ENCODE measurements around the gene PPP1CA.

PPP1CA gene

GRCh38 chr11:67366546-67366945 lies 35.1 kb downstream of the PPP1CA start:
- TF ChIP-seq, protein P1, sequence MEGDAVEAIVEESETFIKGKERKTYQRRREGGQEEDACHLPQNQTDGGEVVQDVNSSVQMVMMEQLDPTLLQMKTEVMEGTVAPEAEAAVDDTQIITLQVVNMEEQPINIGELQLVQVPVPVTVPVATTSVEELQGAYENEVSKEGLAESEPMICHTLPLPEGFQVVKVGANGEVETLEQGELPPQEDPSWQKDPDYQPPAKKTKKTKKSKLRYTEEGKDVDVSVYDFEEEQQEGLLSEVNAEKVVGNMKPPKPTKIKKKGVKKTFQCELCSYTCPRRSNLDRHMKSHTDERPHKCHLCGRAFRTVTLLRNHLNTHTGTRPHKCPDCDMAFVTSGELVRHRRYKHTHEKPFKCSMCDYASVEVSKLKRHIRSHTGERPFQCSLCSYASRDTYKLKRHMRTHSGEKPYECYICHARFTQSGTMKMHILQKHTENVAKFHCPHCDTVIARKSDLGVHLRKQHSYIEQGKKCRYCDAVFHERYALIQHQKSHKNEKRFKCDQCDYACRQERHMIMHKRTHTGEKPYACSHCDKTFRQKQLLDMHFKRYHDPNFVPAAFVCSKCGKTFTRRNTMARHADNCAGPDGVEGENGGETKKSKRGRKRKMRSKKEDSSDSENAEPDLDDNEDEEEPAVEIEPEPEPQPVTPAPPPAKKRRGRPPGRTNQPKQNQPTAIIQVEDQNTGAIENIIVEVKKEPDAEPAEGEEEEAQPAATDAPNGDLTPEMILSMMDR (IDR thresholded peaks at IDR 0.05): no peak

GRCh38 chr11:67365736-67366444 lies 35.8 kb downstream of the PPP1CA start:
- TF ChIP-seq, protein P1 (IDR thresholded peaks at IDR 0.05): no peak

- TF ChIP-seq, protein P1 (IDR thresholded peaks at IDR 0.05): no peak
These were observed 36.6 kb downstream of the PPP1CA start for GRCh38 chr11:67364783-67365722.

GRCh38 chr11:67364169-67364568 lies 37.5 kb downstream of the PPP1CA start:
- TF ChIP-seq, protein P1 (IDR thresholded peaks at IDR 0.05): no peak

GRCh38 chr11:67357831-67358670 lies 43.6 kb downstream of the PPP1CA start:
- TF ChIP-seq, protein P1 (IDR thresholded peaks at IDR 0.05): no peak

- TF ChIP-seq, protein P1 (IDR thresholded peaks at IDR 0.05): peak; percentile 92
These were observed 44.6 kb downstream of the PPP1CA start for GRCh38 chr11:67356864-67357561.
